ENCODE data around the gene CUL9.

GRCh38 chr6:43228951-43229802, 47.2 kb downstream of the CUL9 start, which contains the start of gene DNPH1:
- TF ChIP-seq CTCF (IDR thresholded peaks at IDR 0.05; ENCODE audit: low read depth, low read length, missing input control) (peak; percentile 82), REST (IDR thresholded peaks at IDR 0.05) (no peak), MAX (IDR thresholded peaks at IDR 0.05) (no peak), SP1 (IDR thresholded peaks at IDR 0.05) (no peak), TAF1 (conservative IDR thresholded peaks at IDR 0.05) (no peak), ZBTB33 (IDR thresholded peaks at IDR 0.05) (no peak), YY1 (IDR thresholded peaks at IDR 0.05) (peak; percentile 49), GABPA (IDR thresholded peaks at IDR 0.05 in 1 of 2, conservative IDR thresholded peaks at IDR 0.05 in 1 of 2) (no peak), FOXA1 (IDR thresholded peaks at IDR 0.05) (no peak), RAD21 (IDR thresholded peaks at IDR 0.05) (peak in 1 of 2 donors; percentile 49), EGR1 (IDR thresholded peaks at IDR 0.05; ENCODE audit: low read depth in 2 of 2) (no peak)
